Stimulated activated CD8-positive, alpha-beta memory T cell treated with anti-CD3 and anti-CD28 coated beads, Interleukin-12 subunit alpha, Interleukin-12 subunit beta, amount 100 ng/mL, for 24 hours (primary cell): ENCODE data around the gene ID3.

Source experiments
- DNase-seq: peaks from one replicate; pipeline ENCODE4 v3.0.0-alpha.2; 2020; ENCODE audit errors: extremely low read depth

ID3 gene

DNA sequence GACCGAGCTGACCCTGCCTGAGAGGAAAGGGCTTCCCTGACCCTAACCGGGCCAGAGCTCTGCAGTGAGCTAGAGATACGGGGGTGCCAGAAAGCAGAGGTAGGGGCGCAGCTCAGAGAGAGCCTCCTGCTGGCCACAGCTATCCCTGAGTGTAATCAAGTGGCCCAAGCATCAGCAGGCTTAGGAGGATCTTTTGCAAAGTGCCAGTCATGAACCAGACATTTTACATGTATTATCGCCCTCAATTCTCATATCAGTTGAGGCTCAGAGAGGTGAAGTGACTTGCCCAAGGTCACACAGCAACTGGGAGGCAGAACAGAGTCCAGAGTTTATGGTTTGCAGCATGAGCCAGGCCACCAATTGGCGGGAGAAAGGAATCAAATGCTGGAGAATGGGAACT lies 7.0 kb upstream of the ID3 start:
- no peak for DNase-seq

DNA sequence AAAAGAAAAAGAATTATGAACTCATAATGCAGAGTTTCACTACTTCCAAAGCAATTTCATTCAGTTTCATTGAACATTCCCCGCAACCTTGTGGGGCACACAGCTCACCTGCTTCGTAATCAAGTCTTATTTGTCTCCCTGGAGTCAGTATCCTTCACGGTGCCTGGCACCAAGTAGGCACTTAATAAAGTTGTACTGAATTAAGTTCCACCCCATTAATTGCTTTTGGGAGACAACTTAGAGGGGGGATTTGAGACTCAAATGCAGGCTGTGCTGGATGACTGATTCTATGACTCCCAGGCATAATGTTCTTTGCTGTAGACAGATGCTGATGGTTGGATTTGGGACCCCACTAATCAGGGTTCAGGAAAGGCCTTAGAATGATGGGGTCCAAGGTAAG lies 6.5 kb upstream of the ID3 start:
- DNase-seq, result no peak

DNA sequence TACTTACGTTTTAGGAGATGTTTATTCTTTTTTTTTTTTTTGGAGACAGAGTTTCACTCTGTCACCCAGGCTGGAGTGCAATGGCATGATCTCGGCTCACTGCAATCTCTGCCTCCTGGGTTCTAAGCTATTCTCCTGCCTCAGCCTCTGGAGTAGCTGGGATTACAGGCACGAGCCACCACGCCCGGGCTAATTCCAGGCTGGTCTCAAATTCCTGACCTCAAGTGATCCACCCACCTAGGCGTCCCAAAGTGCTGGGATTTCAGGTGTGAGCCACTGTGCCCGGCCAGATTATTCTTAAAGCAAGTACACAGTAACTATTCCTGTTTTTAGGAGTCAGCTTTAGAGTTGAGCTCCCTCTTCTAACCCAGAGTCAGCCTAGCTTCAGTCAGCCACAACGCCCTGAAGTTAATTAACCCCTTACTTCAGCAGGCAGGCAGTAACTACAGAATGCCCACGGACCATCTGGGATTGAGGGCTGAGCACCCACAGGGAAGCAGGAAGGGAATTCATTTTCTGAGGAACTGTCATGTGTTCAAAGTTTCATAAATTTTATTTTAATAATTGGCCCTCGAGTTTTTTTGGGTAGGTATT lies 5.3 kb upstream of the ID3 start:
- no peak for DNase-seq

- no peak for DNase-seq
Observed at GRCh38 chr1:23563755-23564374, 4.6 kb upstream of the ID3 start.

DNA sequence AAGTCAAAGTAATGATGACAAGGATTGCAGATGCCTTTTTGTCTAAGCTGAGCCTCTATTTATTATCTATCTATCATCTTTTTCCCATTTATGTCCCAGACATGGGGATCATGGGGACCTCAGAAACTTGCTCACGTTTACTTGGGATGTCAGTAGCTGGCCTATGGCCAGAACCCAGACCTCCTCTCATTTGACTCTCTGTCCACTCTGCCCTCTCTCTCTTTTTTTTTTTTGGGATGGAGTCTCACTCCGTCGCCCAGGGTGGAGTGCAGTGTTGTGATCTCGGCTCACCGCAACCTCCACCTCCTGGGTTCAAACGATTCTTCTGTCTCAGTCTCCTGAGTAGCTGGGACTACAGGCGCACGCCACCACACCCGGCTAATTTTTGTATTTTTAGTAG lies 3.7 kb upstream of the ID3 start:
- no peak for DNase-seq

DNA sequence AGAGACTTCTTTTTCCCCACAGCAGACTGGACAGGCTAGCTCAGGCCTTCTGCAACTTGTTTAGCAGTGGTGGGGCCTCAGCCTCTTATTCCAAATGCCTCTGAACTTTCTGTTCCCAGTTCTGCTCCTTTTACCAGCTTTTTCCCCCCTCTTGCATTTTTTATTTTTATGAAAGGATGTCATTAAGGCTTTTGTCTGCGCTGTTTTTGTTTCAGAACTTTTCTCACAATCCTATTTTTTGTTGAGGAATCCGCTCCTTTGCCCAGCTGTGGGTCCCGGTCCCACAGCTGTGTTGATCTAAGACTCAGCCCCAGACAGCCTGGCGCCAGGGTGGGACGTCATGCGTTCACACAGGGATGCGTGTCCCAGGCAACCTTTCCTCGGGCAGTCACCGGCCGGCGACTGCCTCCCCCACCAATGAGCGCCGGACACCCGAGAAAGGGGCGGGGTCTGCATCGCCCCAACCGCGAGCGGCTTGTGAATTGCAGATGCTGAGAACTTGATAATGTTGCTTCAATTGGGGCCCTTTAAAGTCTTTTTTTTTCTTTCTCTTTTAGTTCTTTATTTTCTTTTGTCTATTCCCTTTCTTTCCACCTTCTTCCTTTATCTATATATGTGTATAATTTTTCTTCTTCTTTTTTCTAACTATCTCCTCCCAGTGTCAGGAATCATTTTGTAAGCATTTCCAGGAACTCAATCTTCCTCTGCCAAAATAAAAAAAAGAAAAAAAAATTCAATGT lies 3.0 kb upstream of the ID3 start:
- DNase-seq, result no peak

GRCh38 chr1:23561813-23562100 lies 2.5 kb upstream of the ID3 start:
- no peak for DNase-seq

GRCh38 chr1:23561076-23561812 lies 1.9 kb upstream of the ID3 start:
- DNase-seq, result no peak

- DNase-seq, result no peak
Observed at GRCh38 chr1:23559985-23560741, 862 bp upstream of the ID3 start.

DNA sequence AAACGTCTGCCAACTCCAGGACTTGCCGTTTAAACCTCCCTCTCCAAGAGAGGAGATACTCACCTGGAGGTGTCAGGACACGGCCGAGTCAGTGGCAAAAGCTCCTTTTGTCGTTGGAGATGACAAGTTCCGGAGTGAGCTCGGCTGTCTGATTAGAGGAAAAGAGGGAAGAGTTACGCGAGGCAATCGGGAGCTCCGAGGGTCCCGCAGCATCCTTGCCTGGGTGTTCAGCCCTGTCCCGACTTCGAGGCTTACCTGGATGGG lies 497 bp downstream of the ID3 start:
- no peak for DNase-seq

DNA sequence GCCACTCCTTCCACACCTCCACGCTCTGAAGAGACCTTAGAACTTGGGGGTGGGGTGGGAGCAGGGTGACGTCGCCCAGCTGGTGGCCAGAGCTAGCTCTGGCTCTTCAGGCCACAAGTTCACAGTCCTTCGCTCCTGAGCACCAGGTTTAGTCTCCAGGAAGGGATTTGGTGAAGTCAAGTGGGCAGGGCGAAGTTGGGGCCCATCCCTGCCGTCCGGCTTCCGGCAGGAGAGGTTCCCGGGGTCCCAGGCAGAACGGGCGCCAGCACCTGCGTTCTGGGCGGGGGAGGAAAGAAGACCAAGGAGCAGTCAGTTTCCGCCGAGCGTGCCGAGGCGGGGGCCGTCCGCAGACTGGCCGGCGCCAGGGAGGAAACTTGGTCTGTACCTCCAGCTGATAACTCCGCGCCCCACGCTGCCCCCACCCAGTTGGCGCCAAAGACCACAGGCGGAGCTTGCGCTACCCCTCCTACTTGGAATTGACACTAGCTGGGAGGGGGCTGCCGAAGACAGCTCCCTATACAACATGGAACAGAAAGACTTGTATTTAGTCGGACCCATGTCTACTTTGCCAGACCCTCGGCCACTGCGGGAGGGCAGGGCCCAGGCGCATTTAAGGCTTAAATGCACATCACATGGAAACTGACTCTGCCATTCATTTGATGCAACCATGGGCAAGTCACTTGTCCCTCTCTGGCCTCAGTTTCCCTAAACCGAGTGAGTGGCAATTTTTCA lies 995 bp downstream of the ID3 start:
- DNase-seq, result no peak

- no peak for DNase-seq
Observed at GRCh38 chr1:23557471-23558124, 1.7 kb downstream of the ID3 start.

DNA sequence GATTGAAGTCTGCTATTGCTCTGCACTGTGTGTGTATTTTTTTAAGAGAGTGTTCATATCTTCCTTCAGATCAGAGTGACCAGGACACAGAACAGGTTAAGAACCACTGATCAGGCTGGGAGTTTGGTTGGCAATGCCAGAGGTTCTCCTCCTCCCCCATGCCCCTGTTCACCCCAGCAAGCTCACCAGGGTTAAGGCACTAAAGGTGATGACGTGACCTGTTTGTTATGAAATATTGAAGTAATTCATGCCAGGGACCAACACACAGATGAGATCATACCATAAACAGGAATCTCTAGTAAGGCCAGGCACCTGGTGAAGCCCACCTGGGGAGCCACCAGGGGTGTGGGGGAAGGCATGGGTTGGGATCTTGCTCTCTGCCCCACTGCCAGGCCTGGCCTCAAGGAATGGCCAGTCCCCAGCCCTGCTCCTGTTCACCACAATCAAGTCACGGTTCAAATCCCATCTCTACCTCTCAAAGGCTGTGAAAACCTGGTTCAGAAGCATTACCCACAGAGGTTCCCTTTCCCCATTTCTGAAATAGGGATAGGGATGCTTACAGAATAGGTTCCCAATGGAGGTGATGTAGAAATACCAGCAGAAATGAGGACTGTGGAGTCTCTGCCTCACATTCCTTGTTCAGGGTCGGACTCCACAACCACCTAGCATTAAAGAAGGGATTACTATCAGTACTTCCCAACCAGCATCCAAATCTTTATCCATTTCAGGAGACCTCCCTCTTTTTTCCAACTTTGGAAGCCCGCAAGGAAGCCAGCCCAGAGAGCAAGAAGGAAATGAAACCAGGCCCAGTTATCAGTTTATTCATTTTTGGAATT lies 2.4 kb downstream of the ID3 start:
- DNase-seq, result no peak

DNA sequence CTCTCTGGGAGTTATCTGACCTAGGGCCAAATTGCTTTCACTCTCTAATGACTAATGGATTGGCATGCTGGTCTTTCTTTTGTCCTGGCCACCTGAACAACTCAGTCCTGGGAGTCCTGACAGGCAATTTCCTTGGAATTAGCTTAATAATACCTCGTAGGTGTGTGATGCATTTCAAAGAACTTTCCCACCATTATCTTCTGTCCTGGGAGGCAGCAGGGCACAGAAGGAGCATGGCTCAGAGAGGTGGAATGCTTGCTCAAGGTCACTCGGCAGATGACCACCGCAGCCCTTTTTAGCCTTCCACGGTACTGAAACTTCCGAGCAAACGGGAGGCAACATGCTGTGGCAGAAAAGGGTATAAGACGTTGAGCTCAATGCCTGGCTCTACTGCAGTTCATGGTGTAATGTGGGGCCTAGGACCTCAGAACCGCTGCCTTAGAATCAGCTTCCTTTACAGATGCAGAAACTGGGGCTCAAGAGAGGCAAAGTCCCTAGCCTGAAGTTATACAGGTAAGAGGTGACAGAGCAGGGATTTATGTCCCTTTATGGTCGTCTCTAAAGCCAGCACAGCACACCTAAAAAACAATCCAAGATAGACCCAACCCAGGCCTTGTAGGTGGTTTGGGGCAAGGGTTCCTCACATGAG lies 3.2 kb downstream of the ID3 start:
- no peak for DNase-seq

DNA sequence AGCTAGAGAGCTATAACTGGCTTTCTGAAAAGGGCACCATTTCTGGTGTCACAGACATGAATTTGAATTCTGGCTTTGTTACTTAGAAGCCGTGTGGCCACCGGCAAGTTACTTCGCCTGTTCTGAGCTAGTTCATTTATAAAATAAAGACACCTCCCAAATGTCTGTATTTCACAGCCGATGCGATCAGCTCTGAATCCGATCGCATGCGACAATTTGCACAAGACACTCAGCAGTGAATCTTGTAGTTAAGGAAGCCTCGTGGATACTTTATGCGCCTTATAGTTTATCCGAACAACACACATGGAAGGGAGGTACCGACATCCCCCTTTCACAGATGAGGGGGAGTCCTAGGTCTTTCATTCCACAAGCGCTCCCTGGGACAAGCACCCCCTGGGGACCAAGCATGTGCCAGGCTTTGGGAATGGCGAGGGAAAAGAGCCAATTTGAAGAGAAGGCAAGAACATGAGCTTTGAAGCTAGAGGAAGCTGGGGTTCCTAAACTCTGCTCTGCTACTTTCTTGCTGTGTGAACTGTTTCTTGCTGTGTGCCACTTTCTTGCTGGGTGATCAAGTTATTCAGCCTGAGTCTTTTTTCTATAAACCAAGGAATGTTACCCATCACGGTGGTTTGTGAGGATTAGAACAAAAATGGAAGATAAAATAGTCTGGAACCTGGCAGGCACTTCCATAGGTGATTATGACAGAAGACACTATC lies 3.9 kb downstream of the ID3 start:
- no peak for DNase-seq

- DNase-seq, result peak; percentile 50
Observed at GRCh38 chr1:23554481-23555269, 4.6 kb downstream of the ID3 start.

DNA sequence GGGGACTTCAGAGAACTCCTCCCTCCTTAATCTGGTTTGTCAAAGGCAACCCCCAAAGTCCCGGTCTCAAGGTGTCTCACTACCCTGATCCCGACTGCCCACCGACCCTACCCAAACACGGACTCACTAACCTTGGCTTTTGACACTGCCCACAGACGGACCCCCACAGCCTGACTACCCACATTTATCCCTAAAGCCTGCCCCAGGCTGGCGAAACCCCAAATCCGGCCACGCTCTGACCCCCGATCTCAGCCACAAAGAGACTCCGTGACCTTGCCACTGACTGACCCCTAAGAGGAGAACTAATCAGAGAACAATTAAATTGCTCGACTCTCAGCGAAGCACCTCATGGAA lies 5.2 kb downstream of the ID3 start:
- no peak for DNase-seq
